ENCODE results near the gene DNAJC16.
"Not testable (repeated sequence)": the region's sequence is repeated elsewhere in the genome, so short reads cannot be mapped to it uniquely, and the experiment has no call there.

GRCh38 chr1:15491010-15491409 is 35.6 kb upstream of the DNAJC16 start:
- TF ChIP-seq POLR2A (IDR thresholded peaks at IDR 0.05), result not testable (repeated sequence)
- TF ChIP-seq, protein P1, sequence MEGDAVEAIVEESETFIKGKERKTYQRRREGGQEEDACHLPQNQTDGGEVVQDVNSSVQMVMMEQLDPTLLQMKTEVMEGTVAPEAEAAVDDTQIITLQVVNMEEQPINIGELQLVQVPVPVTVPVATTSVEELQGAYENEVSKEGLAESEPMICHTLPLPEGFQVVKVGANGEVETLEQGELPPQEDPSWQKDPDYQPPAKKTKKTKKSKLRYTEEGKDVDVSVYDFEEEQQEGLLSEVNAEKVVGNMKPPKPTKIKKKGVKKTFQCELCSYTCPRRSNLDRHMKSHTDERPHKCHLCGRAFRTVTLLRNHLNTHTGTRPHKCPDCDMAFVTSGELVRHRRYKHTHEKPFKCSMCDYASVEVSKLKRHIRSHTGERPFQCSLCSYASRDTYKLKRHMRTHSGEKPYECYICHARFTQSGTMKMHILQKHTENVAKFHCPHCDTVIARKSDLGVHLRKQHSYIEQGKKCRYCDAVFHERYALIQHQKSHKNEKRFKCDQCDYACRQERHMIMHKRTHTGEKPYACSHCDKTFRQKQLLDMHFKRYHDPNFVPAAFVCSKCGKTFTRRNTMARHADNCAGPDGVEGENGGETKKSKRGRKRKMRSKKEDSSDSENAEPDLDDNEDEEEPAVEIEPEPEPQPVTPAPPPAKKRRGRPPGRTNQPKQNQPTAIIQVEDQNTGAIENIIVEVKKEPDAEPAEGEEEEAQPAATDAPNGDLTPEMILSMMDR (IDR thresholded peaks at IDR 0.05), result not testable (repeated sequence)
